Right ventricle myocardium inferior (tissue), 1 donor: ENCODE data around the gene LRIG2. TPM values are rescaled to one million over a fixed set of nuclear protein-coding genes. Genes with fewer than 3 reads are reported as not detected.
A peak's percentile ranks its signal among the peaks of the same experiment; 100 is the strongest.
"Not testable (repeated sequence)": the region's sequence is repeated elsewhere in the genome, so short reads cannot be mapped to it uniquely, and the experiment has no call there.

Source experiments
- ATAC-seq: fragments of 200-7000 bp; cut with Tn5 transposase; one replicate; pipeline ENCODE4 v1.9.1; 2020; ENCODE audit warnings: mild to moderate bottlenecking, moderate library complexity
- DNase-seq: peaks from one replicate; pipeline ENCODE4 v3.0.0; 2021; ENCODE audit errors: missing footprints
- intact Hi-C: fragments of 100-400 bp; cut with DNase I; formaldehyde crosslinking; loops from one replicate; pipeline ENCODE4 v1.11.0; 2022
- total RNA-seq: library from RNA; stranded (reverse); fragmentation: NEBNext Ultra II Directional; extraction: Animal tissue kit (Norgen Biotek cat#: 25700); gene quantifications from one replicate; pipeline ENCODE4 v1.2.1, GENCODE V29; 2021
- donor health status: DM: no; HTN: yes; CAD: no; lungs with severe emphysema.

The LRIG2 gene
- total RNA-seq, 1 donor from 2014 or later = 7.8 TPM

DNA sequence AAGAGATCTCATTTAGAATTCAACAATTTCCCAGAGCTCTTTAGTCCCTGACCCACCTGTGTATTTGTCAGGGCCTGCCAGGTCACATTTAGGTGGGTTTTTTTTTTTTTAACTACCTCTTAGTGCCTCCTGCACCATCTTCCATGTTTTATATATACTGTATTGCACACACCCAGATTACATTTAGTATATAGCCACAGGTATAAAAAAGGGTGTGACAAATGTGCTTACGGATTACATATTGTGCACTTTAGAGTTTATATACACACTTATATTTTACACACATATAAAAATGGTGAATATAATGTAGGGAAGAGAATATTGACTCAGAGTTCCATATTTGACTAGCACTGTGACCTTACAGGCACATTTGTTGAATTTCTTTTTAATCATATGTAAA, 17.4 kb upstream of the LRIG2 start:
- no peak for DNase-seq
- intact Hi-C loops = no loop called here
- no peak for ATAC-seq

- ATAC-seq = no peak
- intact Hi-C loops = no loop called here
- DNase-seq = no peak
Measured at GRCh38 chr1:113057006-113057405, 16.0 kb upstream of the LRIG2 start.

GRCh38 chr1:113058941-113059706, 13.9 kb upstream of the LRIG2 start:
- intact Hi-C loops = no loop called here
- no peak for ATAC-seq

DNA sequence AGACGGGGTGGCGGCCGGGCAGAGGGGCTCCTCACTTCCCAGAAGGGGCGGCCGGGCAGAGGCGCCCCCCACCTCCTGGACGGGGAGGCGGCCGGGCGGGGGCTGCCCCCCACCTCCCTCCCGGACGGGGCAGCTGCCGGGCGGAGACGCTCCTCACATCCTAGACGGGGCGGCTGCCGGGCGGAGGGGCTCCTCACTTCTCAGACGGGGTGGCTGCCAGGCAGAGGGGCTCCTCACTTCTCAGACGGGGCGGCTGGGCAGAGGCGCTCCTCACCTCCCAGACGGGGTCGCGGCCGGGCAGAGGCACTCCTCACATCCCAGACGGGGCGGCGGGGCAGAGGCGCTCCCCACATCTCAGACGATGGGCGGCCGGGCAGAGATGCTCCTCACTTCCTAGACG, 9.5 kb upstream of the LRIG2 start:
- intact Hi-C loops, DNase-seq, ATAC-seq: not testable (repeated sequence)

More at GRCh38 chr1:113058941-113059706, 13.9 kb upstream of the LRIG2 start:
- no peak for DNase-seq

DNA sequence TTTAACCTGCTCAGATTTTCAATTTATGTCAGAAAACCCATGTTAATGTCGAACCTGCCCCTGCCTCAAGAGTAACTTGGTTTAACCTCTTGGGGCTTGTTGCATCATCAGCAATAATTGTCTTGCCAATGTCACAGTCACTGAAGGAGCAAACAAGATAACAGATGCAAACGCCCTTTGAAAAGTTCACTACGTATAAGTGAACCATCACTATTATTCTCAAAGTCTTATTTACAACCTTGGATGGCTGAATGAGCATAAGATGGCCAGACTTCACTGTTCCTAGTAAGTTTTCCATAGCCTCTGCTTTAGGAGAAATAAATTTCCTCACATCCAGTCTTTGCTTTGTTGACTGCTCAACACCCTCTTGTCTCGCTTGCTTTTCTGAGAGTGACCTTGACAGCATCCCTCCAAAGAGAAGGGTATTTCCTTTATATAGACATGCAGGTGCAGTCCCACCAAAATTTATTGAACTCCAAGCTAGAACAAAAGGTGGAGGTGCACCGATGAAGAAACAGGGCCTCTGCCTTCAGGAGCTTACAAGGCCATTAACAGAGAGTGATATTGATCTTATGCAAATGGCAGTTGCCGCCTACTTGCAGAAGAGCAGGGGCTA, 749 bp upstream of the LRIG2 start:
- ATAC-seq (no peak), DNase-seq (no peak)
- intact Hi-C loops = loop anchor here (1.0 to 5.0 kb wide), 2 partner anchors 356 to 605 kb away; no protein-coding TSS in a partner anchor

GRCh38 chr1:113073479-113073950, 517 bp downstream of the LRIG2 start:
- DNase-seq (no peak), ATAC-seq (peak; percentile 58)
- intact Hi-C loops = loop anchor here (5.0 kb wide), 1 partner anchor 604 kb away; no protein-coding TSS in a partner anchor

DNA sequence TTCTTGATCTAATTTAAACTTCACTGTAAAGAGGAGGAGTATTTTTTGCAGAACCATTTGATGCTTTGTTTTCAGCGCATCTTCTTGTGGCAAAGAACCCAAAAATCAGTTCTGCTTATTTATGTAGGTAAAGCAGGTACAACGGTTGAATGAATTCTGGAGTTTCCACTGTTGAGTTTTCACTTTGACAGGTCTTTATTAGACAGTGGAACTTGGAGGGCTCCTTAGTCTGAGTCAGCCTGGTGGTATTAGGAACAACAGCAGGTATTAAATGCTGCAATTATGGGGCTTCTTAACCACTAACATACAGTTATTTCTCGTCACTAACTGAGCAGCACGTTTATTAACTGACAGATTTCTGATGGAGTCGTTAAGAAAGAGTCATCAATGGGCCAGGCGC, 1.2 kb downstream of the LRIG2 start:
- intact Hi-C loops = loop anchor here (5.0 kb wide), 1 partner anchor 603 kb away; no protein-coding TSS in a partner anchor
- ATAC-seq = no peak

GRCh38 chr1:113077978-113078377, 5.0 kb downstream of the LRIG2 start:
- intact Hi-C loops, ATAC-seq, DNase-seq: not testable (repeated sequence)

More for the DNA sequence above, 1.2 kb downstream of the LRIG2 start:
- DNase-seq = no peak

- ATAC-seq (no peak), DNase-seq (no peak)
- intact Hi-C loops = no loop called here
Measured at GRCh38 chr1:113086541-113086940, 13.5 kb downstream of the LRIG2 start.

DNA sequence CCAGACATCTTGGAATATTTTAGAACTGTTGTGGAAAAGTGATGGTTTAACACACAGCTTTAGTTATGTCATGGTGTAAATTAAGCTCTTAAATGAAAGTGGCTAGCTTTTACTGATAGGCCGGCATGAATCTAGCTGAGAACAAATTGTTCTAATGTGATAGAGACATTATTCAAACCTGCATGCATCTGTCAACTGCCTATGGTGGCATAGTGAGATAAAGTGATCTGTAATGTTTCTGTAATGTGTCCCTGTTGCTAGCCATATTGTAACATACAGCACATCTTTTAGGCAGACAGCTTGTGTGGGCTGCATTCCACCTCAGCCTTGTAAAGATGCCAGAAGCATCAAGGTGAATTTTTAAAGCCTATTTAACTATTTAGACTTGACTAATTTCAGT, 16.0 kb downstream of the LRIG2 start:
- DNase-seq (no peak), ATAC-seq (peak; percentile 89)
- intact Hi-C loops = no loop called here

- DNase-seq = no peak
- no peak for ATAC-seq
- intact Hi-C loops = no loop called here
Measured at GRCh38 chr1:113090051-113090450, 17.1 kb downstream of the LRIG2 start.

GRCh38 chr1:113091988-113092594, 19.1 kb downstream of the LRIG2 start:
- no peak for DNase-seq
- no peak for ATAC-seq
- intact Hi-C loops = no loop called here

- intact Hi-C loops = no loop called here
- no peak for DNase-seq
- ATAC-seq = no peak
Measured at GRCh38 chr1:113094506-113094905, 21.5 kb downstream of the LRIG2 start.

DNA sequence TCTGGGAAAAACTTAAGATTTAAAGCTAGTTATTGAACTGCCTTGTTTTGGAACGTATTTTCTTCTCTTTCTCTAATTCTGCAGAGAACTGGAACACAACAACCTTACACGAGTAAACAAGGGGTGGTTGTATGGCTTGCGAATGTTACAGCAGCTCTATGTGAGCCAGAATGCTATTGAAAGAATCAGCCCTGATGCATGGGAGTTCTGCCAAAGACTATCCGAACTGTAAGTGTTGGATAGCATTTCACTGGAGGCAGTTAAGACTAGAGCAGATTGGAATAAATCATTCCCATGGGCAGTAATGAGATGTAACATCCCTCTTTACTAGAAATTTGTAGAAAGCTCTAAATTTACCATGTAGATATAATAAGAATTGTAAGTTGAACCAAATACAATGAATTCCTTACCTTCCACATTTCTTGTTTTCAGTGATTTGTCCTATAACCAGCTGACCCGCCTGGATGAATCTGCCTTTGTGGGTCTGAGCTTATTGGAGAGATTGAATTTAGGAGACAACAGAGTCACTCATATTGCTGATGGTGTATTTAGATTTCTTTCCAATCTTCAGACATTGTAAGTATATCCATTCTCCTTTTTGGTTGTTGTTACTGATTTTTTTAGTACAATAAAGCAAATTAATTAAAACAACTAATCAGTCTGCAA, 22.9 kb downstream of the LRIG2 start:
- peak; percentile 50 for ATAC-seq

DNA sequence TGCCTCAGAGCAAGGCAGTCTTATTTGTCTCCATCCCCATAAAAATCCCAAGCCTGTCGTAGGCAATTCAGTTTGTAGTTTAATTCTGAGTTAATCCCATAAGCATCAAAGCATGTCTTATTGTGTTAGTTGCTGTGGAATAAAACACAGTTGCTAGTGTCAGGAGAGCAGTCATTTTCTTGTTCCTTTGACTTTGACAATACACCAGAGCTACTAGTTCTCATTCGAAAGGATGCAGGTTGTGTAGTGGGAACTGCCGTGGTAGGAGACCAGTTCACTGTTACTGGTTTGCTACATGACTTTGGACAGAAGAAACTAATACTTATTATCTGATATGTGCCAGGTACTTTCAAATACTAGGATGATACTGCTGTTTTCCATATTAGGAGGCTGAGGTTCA, 23.5 kb downstream of the LRIG2 start:
- DNase-seq = no peak
- no peak for ATAC-seq
- intact Hi-C loops = no loop called here

More for the DNA sequence above, 22.9 kb downstream of the LRIG2 start:
- intact Hi-C loops = no loop called here
- DNase-seq = no peak

GRCh38 chr1:113101588-113101987, 28.6 kb downstream of the LRIG2 start:
- intact Hi-C loops = no loop called here
- ATAC-seq = no peak
- no peak for DNase-seq

GRCh38 chr1:113103048-113103447, 30.1 kb downstream of the LRIG2 start:
- ATAC-seq = no peak
- no peak for DNase-seq
- intact Hi-C loops = no loop called here

- no peak for DNase-seq
- intact Hi-C loops = no loop called here
- no peak for ATAC-seq
Measured at GRCh38 chr1:113103977-113104376, 31.0 kb downstream of the LRIG2 start.

DNA sequence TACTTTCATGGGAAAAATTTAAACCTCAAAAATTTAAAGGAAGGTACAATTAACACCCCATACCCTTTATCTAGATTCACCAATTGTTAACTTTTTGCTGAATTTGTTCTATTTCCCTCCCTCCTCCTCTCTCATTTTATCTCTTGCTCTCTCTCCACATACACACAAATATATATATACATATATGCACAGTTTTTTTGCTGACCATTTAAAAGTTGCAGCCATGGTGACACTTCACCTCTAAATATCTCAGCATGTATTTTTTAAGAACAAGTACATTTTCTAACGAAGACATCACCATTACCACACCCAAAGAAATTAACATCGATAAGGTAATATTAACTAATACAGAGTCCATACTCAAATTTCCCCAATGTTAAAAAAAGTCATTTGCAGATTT, 33.9 kb downstream of the LRIG2 start:
- DNase-seq (no peak), ATAC-seq (no peak)
- intact Hi-C loops = no loop called here
